ENCODE results near the gene ANKDD1A.

Gene ANKDD1A

GRCh38 chr15:64997066-64997465 is 85.4 kb downstream of the ANKDD1A start:
- no peak for DNase-seq (ENCODE audit: insufficient read length, low spot score)
- TF ChIP-seq, protein P1, sequence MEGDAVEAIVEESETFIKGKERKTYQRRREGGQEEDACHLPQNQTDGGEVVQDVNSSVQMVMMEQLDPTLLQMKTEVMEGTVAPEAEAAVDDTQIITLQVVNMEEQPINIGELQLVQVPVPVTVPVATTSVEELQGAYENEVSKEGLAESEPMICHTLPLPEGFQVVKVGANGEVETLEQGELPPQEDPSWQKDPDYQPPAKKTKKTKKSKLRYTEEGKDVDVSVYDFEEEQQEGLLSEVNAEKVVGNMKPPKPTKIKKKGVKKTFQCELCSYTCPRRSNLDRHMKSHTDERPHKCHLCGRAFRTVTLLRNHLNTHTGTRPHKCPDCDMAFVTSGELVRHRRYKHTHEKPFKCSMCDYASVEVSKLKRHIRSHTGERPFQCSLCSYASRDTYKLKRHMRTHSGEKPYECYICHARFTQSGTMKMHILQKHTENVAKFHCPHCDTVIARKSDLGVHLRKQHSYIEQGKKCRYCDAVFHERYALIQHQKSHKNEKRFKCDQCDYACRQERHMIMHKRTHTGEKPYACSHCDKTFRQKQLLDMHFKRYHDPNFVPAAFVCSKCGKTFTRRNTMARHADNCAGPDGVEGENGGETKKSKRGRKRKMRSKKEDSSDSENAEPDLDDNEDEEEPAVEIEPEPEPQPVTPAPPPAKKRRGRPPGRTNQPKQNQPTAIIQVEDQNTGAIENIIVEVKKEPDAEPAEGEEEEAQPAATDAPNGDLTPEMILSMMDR (IDR thresholded peaks at IDR 0.05; ENCODE audit: insufficient read depth, missing control alignments): no peak
- FAIRE-seq: no peak

DNA sequence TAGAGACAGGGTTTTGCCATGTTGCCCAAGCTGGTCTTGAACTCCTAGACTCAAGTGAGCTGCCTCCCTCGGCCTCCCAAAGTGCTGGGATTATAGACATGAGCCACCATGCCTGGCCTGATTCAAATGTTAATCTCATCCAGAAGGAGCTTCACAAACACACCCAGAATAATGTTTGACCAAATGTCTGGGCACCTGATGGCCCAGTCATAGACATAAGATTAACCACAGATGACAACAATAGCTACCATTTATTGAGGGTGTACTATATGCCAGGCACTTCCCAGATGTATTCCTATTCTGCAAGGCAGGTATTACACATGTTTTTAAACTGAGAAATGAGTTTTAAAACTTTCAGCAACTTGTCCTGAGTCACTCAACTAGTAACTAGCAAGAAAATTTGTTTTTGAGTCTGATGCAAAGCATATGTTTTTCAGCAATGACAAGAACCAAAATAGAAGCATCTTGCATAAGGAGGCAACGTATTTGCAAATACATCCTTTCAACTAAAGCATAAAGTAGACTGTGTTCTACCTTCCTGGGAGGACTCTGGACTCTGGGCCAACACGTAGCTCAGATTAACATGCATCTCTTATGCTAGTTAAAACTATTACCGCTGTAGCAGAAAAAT is 86.2 kb downstream of the ANKDD1A start:
- TF ChIP-seq, protein P1 (IDR thresholded peaks at IDR 0.05; ENCODE audit: insufficient read depth, missing control alignments): no peak
- FAIRE-seq: no peak

GRCh38 chr15:65004993-65005392 is 93.3 kb downstream of the ANKDD1A start:
- FAIRE-seq (no peak), DNase-seq (ENCODE audit: insufficient read length, low spot score) (no peak)
- TF ChIP-seq, protein P1 (IDR thresholded peaks at IDR 0.05; ENCODE audit: insufficient read depth, missing control alignments): no peak

More for the DNA sequence above, 86.2 kb downstream of the ANKDD1A start:
- no peak for DNase-seq (ENCODE audit: insufficient read length, low spot score)

GRCh38 chr15:65006876-65007275 is 95.2 kb downstream of the ANKDD1A start:
- TF ChIP-seq, protein P1 (IDR thresholded peaks at IDR 0.05; ENCODE audit: insufficient read depth, missing control alignments): no peak
- FAIRE-seq: no peak

More at GRCh38 chr15:65006876-65007275, 95.2 kb downstream of the ANKDD1A start:
- no peak for DNase-seq (ENCODE audit: insufficient read length, low spot score)
